GM18498 (cell line): ENCODE data around the gene BOD1L1.

Experiments
- ATAC-seq: cut with Tn5 transposase; IDR thresholded peaks from one replicate; pipeline ENCODE4 v1.9.1; 2021; ENCODE audit warnings: mild to moderate bottlenecking, moderate library complexity; ENCODE audit not compliant: unreplicated experiment

Gene BOD1L1

DNA sequence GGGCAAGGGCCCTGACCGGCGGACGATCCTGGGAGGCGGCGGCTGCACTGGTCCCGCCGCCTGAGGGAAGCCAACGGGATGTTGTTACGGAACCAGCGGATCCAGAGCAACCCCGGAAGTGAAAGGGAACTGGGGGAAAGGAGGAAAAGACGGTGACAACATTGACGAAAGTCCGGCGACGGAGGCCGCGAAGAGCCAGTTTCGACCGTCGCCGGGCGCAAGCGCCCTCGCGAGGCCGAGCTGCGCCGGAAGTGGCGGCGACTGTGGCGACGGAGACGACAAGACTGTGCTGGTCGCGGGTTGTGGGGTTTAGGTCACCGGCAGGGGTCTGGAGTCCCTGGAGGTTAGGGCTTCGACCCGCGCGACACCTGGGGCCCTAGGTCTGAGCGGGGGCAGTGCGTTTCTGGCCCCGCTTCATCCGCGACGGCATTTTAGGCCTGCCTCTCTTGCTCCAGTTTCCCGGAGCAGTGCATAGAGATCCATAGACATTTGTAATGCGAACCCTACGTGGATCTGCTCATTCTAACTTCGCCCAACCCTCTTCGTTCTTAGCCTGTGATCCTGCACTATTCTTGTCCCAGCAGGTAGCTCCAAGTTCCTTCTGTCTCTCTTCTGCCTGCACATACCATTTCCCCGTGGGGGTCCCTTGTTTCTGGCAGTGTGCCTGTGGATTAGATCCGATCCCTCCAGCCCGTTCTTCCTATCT, at the start of gene BOD1L1:
Gene BOD1L1, minus strand, starts transcription at position 120 of the 706 bp plus-strand sequence. CDS start 138 bp downstream, outside the sequence.
- ATAC-seq: peak; percentile 91

DNA sequence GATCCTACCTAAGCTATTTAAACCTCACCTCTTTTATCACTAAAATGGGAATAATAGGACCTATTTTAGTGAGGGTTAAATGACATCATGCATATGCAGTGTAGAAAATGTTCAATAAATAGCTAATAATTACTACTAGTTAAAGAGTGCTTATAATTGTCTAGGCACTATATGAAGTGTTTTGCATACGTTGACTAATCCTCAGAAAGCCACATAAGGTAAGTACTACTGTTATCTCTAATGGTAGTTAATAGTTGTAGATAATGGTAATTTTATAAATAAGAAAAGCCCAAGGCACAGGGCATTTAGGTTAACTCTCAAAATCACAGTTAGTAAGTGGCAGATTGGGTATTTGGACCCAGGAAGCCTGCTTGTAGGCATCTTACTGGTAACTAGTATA, 47.4 kb upstream of the BOD1L1 start:
- ATAC-seq: no peak

DNA sequence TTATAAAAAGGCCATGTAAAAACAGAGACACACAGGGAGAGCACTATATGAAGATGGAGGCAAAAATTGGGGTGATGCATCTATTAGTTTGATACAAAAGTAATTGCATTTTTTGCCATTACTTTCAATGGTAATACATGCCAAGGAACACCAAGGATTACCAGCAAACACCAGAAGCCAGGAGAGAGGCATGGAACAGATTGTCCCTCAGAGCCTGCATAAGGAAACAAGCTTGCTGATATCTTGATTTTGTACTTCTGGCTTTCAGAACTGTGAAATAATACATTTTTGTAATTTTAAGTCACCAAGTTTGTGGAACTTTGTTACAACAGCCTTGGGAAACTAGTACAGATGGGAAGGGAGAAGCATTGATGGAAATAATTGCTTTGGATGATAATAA, 45.6 kb upstream of the BOD1L1 start:
- no peak for ATAC-seq

DNA sequence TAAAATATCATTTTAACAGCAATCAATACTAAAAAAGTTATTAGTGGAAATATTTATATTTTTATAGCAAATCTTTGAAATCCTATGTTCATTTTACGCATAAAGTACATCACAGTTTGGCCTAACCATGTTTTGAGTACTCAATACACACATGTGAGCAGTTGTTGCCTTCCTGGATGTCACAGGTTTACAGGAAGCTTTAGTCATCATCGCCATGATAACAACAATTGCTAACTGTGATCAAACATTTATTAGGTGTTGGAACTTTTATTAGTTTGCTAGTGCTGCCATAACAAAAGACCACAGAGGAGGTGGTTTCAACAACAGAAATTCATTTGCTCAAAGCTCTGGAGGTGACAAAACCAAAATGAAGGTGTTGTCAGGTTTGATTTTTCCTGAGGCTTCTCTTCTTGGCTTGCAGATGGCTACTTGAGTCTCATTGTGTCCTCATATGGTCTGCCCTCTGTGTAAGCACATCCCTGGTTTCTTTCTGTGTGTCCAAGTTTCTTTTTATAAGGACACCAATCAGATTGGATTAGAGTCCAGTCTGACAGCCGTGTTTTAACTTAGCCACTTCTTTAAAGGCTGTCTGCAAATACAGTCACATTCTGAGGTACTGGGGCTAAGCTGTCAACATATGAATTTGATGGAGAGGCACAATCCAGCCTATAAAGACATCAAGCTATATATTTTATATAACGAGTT, 43.1 kb upstream of the BOD1L1 start:
- ATAC-seq: no peak

DNA sequence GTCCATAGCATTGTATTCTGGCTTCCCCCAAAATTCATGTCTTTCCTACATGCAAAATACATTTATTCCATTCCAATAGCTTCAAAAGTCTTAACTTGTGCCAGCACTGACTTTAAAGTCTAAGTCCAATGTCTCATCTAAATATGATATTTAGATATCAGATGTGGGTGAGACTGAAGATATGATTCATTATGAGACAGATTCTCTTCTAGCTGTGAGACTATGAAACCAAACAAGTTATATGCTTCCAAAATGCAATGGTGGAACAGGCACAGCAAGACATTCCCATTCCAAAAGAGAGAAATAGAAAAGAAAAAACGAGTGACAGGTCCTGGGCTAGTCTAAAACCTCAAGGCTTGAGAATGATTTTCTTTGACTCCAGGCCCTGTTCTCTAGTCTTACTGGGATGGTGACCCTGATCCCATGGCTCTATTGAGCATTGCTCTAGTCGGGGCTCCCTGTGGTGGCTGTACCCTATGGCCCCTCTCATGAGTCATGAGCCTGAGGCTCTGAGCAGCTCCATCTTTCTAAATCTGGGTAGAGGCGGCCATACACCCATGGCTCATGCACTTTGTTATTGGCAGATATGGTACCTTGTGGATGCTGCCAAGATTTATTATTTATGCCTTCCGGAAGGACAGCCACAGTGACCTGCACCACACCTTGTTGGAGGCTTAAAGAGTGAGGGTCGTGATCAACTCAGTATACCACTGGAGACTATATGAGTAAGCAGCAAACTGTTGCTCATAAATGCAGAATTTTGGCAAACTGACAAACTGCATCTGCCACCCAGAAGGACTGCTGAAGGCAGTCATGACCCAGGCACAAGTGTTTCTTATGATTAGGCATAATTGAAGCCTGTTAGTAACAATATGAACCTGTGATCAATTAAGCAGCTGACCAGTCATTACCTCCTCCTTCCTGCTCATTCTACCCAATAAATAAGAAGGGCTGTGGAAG, 38.5 kb upstream of the BOD1L1 start:
- no peak for ATAC-seq

GRCh38 chr4:13659341-13660070, 32.0 kb upstream of the BOD1L1 start:
- ATAC-seq: no peak

GRCh38 chr4:13656569-13657405, 29.3 kb upstream of the BOD1L1 start:
- ATAC-seq: no peak

DNA sequence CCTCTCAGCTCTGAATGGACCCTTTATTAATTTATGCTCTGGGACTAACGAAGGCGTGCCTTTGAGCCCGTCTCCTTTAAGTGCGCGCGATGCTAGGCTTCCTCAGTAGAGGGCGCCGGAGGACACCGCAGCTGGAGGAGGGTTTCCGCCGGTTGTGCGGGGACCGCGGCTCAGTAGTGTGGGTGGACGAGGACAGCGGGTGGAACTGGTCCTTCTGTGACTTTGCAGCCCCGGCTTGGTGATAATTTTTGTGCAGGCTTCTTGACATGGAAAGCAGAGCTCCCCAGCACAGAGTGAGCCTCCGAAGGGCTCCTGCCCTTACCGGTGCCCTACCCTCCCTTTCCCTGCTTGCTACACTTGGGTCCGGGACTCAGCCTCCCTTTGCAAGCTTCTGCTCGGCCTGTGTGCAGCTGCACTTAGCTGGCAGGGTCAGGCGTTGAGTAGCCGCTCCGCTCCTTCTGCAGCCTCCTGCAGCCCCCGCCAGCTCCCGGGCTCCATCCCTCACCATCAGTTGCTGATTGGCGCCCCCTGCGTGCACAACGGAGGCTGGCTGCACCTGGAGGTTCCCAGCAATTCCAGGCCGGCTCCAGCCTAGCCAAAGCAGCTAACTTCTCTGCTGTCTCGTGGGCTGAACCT, 26.8 kb upstream of the BOD1L1 start:
- ATAC-seq: peak; percentile 90

DNA sequence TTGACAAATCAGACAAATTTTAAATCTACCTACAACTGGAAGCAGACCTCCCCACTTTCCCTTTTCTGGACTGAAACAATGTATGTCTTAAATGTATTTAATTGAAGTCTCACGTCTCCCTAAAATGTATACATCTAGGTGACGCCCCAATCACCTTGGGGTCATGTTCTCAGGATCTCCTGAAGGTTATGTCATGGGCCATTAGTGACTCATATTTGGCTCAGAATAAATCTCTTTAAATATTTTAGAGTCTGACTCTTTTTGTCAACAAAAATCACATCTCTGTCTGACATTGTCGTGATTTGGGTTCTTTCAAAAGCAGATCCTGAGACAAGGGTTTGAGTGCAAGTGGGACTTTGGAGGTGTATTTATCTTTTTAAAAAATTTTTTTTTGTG, 26.2 kb upstream of the BOD1L1 start:
- ATAC-seq: no peak

- no peak for ATAC-seq
These were observed 19.5 kb upstream of the BOD1L1 start for GRCh38 chr4:13647031-13647430.

GRCh38 chr4:13645075-13645474, 17.6 kb upstream of the BOD1L1 start:
- ATAC-seq: no peak

DNA sequence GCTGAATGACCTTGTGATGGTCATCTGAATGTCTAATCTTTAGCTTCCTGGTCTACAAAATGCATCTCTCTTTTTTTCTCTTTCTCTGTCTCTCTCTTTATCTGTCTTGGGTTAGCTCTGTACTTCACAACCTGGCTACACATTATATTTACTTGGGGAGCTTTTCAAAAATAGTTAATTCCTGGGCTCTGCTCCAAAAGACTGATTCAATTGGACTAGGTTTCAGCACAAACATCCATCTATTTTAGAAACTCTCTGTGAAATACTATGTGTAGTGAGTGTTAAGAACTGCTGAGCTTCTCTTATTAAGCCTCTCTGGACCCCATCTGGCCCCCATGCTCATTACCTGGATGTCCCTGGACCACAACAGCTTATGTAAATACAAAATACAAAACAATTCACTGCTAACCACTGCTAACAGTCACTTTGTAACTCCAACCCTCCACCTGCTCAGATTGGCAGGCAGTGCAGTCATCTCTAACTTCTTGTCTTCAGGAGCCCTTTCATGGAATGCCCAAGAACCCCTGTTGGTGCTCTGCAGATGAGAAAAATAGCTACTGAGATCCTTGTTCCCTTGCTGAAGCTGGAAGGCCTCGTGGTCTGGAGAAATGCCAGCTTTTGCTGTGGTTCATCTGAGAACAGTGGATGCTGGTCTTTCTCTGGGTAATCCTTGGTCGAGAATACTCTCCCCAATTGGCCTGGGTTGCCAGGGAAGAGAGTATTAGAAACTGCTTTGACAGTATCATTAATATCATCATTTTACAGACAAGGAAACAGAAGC, 14.8 kb upstream of the BOD1L1 start:
- ATAC-seq: no peak

GRCh38 chr4:13641084-13641483, 13.6 kb upstream of the BOD1L1 start:
- ATAC-seq: no peak

DNA sequence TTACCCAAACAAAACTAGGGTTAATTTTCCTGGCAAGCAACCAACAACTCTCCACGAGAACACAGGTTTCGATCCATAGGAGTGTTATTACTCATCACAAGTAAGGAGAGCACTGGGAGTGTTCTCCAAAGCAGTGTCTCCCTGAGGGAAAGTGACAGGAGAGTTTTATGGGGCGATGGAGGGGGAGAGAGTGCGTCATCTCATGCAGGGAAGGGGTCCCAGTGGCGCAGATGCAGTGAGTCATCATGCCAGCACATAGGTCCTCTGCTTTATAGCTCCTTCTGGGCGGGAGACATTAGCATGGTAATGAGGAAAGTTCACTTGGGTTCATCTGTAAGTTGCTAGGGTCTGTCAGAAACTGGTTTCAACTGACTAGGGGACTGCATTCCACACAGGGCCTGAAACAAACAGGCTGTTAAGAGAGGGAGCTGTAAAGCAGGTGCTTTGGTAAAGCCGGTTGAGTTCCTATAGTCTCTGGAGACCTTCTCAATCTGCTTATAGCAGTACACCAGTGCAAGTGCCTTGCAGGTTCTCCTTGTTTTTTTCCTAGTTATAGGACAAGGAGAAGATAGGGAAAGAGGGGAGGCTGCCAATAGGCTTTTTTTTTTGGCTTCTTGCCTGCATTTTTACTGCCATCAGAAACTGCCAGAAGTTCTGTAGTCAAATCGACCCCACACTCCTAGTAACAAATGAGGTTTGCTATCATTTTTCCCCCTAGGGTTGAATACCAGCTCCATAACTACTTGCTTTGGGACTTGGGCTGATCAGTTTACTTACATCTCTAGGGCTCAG, 12.8 kb upstream of the BOD1L1 start:
- ATAC-seq: no peak

DNA sequence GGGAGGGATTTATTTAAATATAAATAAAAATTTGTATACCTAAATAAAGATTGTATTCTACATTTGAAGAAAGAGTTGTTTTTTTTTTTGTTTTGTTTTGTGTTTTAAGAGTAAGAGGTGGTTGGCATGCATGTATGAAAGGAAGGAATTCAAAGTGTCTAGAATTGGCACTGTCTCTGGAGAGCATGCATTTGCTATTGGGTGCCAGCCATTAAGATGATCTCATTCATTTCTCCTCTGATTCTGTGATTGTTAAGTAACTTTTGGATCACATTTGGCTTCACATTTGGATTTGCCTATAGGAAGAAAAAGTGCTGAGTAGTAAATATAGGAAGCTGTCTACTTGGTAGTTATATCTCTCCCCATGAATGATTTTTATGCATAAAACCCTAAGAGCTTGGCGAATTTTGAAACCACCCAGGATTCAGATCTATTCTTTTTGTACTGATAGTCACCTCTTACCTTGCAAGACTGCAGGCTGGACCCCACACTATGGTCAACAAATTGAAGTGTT, 7.8 kb upstream of the BOD1L1 start:
- ATAC-seq: no peak

- no peak for ATAC-seq
These were observed 6.1 kb upstream of the BOD1L1 start for GRCh38 chr4:13633671-13634070.

- peak; percentile 41 for ATAC-seq
These were observed 333 bp downstream of the BOD1L1 start for GRCh38 chr4:13627178-13627605.
